ENCODE data around the gene KIF20A.

DNA sequence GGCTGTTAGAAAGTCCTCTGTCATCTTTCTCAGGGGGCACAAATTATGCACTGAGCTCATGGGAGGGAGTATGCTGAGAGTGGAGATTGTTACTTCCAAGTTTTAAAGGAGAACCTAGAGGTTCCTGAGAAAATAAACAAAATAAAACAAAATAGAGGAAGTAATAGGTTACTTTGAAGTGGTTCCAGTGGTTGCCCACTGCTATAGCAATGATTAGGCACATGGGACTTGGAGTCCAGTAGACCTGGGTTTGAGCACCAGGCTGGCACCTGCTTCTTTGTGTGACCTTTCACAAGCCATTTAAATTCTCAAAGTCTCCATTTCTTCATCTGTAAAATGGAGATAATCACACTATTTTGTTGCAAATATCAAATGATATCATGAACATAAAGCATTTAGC lies 48.0 kb downstream of the KIF20A start:
- TF ChIP-seq, protein P1, sequence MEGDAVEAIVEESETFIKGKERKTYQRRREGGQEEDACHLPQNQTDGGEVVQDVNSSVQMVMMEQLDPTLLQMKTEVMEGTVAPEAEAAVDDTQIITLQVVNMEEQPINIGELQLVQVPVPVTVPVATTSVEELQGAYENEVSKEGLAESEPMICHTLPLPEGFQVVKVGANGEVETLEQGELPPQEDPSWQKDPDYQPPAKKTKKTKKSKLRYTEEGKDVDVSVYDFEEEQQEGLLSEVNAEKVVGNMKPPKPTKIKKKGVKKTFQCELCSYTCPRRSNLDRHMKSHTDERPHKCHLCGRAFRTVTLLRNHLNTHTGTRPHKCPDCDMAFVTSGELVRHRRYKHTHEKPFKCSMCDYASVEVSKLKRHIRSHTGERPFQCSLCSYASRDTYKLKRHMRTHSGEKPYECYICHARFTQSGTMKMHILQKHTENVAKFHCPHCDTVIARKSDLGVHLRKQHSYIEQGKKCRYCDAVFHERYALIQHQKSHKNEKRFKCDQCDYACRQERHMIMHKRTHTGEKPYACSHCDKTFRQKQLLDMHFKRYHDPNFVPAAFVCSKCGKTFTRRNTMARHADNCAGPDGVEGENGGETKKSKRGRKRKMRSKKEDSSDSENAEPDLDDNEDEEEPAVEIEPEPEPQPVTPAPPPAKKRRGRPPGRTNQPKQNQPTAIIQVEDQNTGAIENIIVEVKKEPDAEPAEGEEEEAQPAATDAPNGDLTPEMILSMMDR (IDR thresholded peaks at IDR 0.05; ENCODE audit: low read depth, low read length, poor library complexity, severe bottlenecking), result no peak
- no peak for TF ChIP-seq EZH2phosphoT487 (IDR thresholded peaks at IDR 0.05; ENCODE audit: borderline replicate concordance, low read length)

Measured in DOHH2 (cell line).